Inferior parietal cortex (tissue), 1 donor: ENCODE data around the gene IDH1.
"Not testable (repeated sequence)": the region's sequence is repeated elsewhere in the genome, so short reads cannot be mapped to it uniquely, and the experiment has no call there.

ENCODE experiments used
- DNase-seq: peaks from one replicate; pipeline ENCODE4 v3.0.0-alpha.2; 2016; ENCODE audit errors: extremely low spot score

The IDH1 gene

DNA sequence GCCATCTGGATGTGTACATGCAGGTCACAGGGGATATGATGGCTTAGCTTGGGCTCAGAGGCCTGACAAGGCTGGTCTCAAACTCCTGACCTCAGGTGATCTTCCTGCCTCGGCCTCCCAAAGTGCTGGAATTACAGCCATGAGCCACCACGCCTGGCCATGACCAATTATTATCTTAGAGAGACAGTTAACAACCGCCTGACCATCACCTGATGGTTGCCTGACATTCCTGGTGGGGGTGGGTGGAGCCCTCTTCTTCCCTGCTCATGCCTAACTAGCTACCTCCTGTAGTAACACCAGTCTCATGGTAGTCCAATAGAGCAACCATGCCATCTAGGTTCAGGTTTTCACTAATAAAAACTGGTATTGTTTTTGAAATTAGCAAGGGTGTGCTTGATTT lies 33.0 kb downstream of the IDH1 start:
- not testable (repeated sequence) for DNase-seq

- peak; percentile 39 for DNase-seq
Measured at GRCh38 chr2:208210688-208211451, 44.0 kb downstream of the IDH1 start.

DNA sequence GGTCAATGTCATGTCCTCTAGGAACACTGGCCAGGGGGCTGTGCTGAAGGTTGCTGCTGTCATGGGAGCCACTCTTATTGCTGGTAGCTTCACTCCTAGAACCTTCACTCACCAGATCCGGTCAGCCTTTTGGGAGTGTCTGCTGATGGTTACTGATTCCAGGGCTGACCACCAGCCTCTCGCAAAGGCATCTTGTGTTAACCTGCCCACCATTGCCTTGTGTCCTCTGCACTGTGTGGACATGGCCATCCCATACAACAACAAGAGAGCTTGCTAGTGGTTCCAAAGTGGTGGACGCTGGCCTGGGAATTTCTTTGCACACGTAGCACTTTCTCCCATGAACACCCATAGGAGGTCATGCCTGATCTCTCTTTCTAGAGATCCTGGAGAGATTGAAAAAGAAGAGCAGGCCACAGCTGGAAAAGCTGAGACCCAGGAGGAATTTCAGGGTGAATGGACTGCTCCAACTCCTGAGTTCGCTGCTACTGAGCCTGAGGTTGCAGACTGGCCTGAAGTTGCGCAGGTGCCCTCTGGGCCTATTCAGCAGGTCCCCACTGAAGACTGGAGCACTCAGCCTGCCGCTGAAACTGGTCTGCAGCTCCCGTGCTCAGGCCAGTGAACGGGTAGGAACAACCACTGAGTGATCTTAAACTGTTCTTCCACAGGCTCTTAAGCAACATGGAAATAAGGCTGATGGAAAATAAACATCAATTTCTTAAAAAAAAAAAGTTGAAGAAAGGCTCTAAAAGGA lies 46.4 kb downstream of the IDH1 start:
- DNase-seq = no peak

- no peak for DNase-seq
Measured at GRCh38 chr2:208207769-208208168, 47.1 kb downstream of the IDH1 start.

GRCh38 chr2:208204166-208204565 lies 50.7 kb downstream of the IDH1 start:
- DNase-seq = no peak

DNA sequence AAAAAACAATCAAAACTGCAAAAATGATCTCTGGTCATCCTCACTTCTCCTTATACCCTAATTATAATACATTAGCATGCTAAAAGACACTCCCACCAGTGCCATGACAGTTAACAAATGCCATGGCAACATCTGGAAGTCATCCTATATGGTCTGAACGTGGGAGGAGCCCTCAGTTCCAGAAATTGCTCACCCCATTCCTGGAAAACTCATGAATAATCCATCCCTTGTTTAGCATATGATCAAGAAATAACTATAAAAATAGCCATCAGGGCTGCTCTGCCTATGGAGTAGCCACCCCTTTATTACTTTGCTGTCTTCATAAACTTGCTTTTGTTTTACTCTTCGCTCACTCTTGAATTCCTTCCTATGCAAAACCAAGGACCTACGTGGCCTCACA lies 59.3 kb downstream of the IDH1 start:
- no peak for DNase-seq

DNA sequence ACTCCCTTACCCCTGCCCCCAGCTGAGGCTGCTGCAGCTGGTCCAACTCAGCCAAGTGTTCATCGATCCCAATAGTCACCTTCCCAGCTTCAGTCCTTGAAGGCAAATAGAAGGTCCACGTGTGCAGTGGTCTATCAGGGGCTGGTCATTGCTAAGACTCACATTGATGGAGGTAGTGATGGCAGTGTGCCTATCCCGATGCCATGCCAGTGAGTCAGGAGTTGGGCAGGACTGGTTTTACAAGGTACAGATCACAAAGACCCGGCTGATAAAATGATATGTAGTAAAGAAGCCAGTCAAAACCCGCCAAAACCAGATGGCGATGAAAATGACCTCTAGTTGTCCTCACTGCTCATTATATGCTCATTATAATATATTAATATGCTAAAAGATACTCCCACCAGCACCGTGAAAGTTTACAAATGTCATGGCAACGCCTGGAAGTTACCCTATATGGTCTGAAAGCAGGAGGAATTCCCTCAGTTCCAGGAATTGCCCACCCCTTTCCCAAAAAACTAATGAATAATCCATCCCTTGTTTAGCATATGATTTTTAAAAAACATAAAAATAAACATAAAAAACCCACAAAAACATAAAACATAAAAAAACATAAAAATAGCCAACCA lies 62.1 kb downstream of the IDH1 start:
- DNase-seq = no peak

- DNase-seq = no peak
Measured at GRCh38 chr2:208189810-208190503, 64.9 kb downstream of the IDH1 start, which contains the start of gene C2orf80. Gene C2orf80, minus strand, starts transcription at chr2:208190030. Its CDS starts 3,044 bp downstream, at chr2:208186986.

DNA sequence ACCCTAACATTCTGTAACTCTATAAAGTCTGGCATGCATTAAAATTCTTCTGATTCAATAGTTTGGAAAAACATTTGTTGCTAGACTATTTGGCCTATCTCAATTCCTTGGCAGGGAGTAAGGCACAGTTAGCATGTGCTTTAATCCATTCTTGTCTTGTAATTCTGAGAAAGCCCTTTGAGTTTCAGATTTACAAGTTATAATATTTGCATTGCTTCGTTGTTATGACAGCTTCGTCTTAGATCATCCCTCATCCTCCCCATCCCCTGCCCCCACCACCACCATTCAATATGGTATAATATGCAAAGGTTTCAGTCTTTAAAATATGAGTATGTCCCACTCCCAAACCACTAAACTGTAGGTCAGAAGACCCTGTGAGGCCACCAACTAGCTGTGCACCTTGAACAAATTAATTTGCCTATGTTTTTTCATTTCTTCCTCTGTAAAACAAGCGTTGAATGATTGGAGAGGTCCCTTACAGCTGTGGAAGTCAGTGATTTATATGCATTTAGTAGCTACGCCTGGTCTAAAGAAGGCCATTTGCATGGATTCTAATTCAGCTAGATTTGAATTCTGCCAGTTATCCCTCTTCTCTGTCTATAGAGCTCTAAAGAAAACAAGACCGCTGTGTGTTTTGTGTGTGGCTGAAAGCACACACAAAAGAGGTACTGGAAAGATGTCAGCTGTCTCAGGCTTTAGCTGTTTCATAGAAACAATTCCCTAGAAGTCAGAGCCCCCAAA lies 65.6 kb downstream of the IDH1 start:
- no peak for DNase-seq

- no peak for DNase-seq
Measured at GRCh38 chr2:208186893-208187292, 68.0 kb downstream of the IDH1 start.

DNA sequence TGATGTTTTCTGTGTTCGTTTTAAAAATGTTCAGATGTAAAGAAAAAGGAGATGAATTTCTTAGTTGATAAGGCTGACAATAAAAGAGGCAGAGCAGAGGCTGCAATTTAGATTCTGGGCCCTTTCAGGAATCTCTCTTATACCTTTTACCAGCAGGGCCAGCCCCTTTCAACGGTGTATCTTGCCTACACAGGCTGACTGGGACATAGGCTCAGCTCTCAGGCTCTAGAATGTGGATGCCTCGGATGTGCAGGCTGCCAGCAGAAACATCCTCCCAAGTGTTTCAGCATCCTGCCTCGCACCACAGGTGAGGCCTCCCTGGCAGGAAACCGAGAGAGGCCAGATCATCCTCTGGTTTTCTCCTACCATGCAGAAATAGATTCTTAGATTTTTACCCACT lies 68.4 kb downstream of the IDH1 start:
- no peak for DNase-seq
